Sciatic nerve (tissue), 2 donors: ENCODE results near the gene ARIH2. TPM values are rescaled to one million over a fixed set of nuclear protein-coding genes. Genes with fewer than 3 reads are reported as not detected.
A peak's percentile ranks its signal among the peaks of the same experiment; 100 is the strongest.

ENCODE experiments used
- ATAC-seq: fragments of 200-7000 bp; cut with Tn5 transposase; one replicate; pipeline ENCODE4 v1.9.1; 2020; ENCODE audit warnings: mild to moderate bottlenecking, moderate library complexity
- DNase-seq: peaks from one replicate; pipeline ENCODE4 v3.0.0-alpha.2; 2020; ENCODE audit warnings: low spot score
- intact Hi-C: fragments of 100-400 bp; cut with DNase I; formaldehyde crosslinking; loops from one replicate; pipeline ENCODE4 v1.14.2; 2022
- total RNA-seq: library from RNA; stranded (reverse); fragmentation: NEBNext Ultra II Directional; extraction: Animal tissue kit (Norgen Biotek cat#: 25700); gene quantifications from one replicate; pipeline ENCODE4 v1.2.1, GENCODE V29; 2021
- donor health status: DM: no; HTN: no; CAD: no.
- donor health status: DM: no; HTN: no; CAD: no.

ARIH2 gene
- total RNA-seq, 1 donor from 2014 or later = 88.9 TPM

- DNase-seq (no peak), ATAC-seq (no peak)
- intact Hi-C loops = no loop called here
Measured at GRCh38 chr3:49013738-49014660, 95.4 kb downstream of the ARIH2 start.

GRCh38 chr3:49015072-49015471 lies 96.4 kb downstream of the ARIH2 start:
- no peak for DNase-seq
- no peak for ATAC-seq
- intact Hi-C loops = no loop called here

GRCh38 chr3:49015765-49016164 lies 97.1 kb downstream of the ARIH2 start:
- DNase-seq (no peak), ATAC-seq (no peak)
- intact Hi-C loops = no loop called here

- intact Hi-C loops = no loop called here
- no peak for ATAC-seq
Measured at GRCh38 chr3:49016414-49017228, 98.0 kb downstream of the ARIH2 start.

GRCh38 chr3:49017229-49017970 lies 98.8 kb downstream of the ARIH2 start:
- DNase-seq = no peak
- intact Hi-C loops = no loop called here
- no peak for ATAC-seq

More at GRCh38 chr3:49016414-49017228, 98.0 kb downstream of the ARIH2 start:
- no peak for DNase-seq

GRCh38 chr3:49017971-49018706 lies 99.5 kb downstream of the ARIH2 start, which contains the start of gene DALRD3:
Gene DALRD3, minus strand, starts transcription at chr3:49018580. Its CDS starts 16 bp downstream, at chr3:49018564.
- DNase-seq (peak; percentile 82), ATAC-seq (peak; percentile 3)
- intact Hi-C loops = no loop called here

GRCh38 chr3:49018707-49019006 lies 100.0 kb downstream of the ARIH2 start:
- intact Hi-C loops = no loop called here
- no peak for DNase-seq
- no peak for ATAC-seq

- ATAC-seq = no peak
- DNase-seq = no peak
- intact Hi-C loops = no loop called here
Measured at GRCh38 chr3:49019941-49020329, 101.3 kb downstream of the ARIH2 start.

GRCh38 chr3:49020330-49021212 lies 101.9 kb downstream of the ARIH2 start:
- intact Hi-C loops = no loop called here
- ATAC-seq (peak; percentile 4), DNase-seq (peak; percentile 81)

- ATAC-seq = peak; percentile 93
- DNase-seq = peak; percentile 100
- intact Hi-C loops = no loop called here
Measured at GRCh38 chr3:49021213-49021812, 102.7 kb downstream of the ARIH2 start.

- peak; percentile 86 for ATAC-seq
Measured at GRCh38 chr3:49021813-49022687, 103.4 kb downstream of the ARIH2 start, which contains the start of gene NDUFAF3. Gene NDUFAF3, plus strand, starts transcription at chr3:49022121. Its CDS starts 24 bp downstream, at chr3:49022145.

GRCh38 chr3:49022688-49023171 lies 104.1 kb downstream of the ARIH2 start:
- intact Hi-C loops = no loop called here
- DNase-seq (no peak), ATAC-seq (no peak)

More at GRCh38 chr3:49021813-49022687, 103.4 kb downstream of the ARIH2 start, which contains the start of gene NDUFAF3:
- peak; percentile 95 for DNase-seq
- intact Hi-C loops = no loop called here

GRCh38 chr3:49023775-49024174 lies 105.1 kb downstream of the ARIH2 start:
- ATAC-seq (no peak), DNase-seq (no peak)
- intact Hi-C loops = no loop called here

GRCh38 chr3:49024449-49024848 lies 105.8 kb downstream of the ARIH2 start:
- DNase-seq = no peak
- intact Hi-C loops = no loop called here
- ATAC-seq = no peak

- ATAC-seq = no peak
- DNase-seq = no peak
- intact Hi-C loops = no loop called here
Measured at GRCh38 chr3:49025005-49025792, 106.6 kb downstream of the ARIH2 start.
